T-helper 9 cell (primary cell): ENCODE measurements around the gene MCFD2.

Experiments used
- DNase-seq: peaks from one replicate; pipeline ENCODE4 v3.0.0-alpha.2; 2020
- total RNA-seq, 2 donors: gene quantifications; one replicate each; lab custom pipeline; 2026; lab: John Stamatoyannopoulos, UW

Gene MCFD2
- total RNA-seq = 55.7 to 96.7 reads per million in 2 donors

GRCh38 chr2:46915281-46915810, at the start of gene MCFD2:
MCFD2 (minus strand) TSS chr2:46915806; CDS start chr2:46909171, 6,635 bp downstream.
- peak; percentile 3 for DNase-seq

GRCh38 chr2:46964835-46965560, 49.4 kb upstream of the MCFD2 start:
- DNase-seq = no peak

- no peak for DNase-seq
Observed at GRCh38 chr2:46963941-46964673, 48.5 kb upstream of the MCFD2 start.

- DNase-seq = no peak
Observed at GRCh38 chr2:46963210-46963609, 47.6 kb upstream of the MCFD2 start.

GRCh38 chr2:46962751-46963150, 47.1 kb upstream of the MCFD2 start:
- no peak for DNase-seq

GRCh38 chr2:46960618-46961017, 45.0 kb upstream of the MCFD2 start:
- no peak for DNase-seq

- DNase-seq = no peak
Observed at GRCh38 chr2:46958431-46959017, 42.9 kb upstream of the MCFD2 start.

GRCh38 chr2:46956981-46957531, 41.5 kb upstream of the MCFD2 start:
- no peak for DNase-seq

- no peak for DNase-seq
Observed at GRCh38 chr2:46955764-46956163, 40.2 kb upstream of the MCFD2 start.

GRCh38 chr2:46954951-46955571, 39.5 kb upstream of the MCFD2 start:
- DNase-seq = no peak

GRCh38 chr2:46952171-46952570, 36.6 kb upstream of the MCFD2 start:
- no peak for DNase-seq

- DNase-seq = no peak
Observed at GRCh38 chr2:46951290-46952064, 35.9 kb upstream of the MCFD2 start.

GRCh38 chr2:46950314-46950713, 34.7 kb upstream of the MCFD2 start:
- DNase-seq = no peak

GRCh38 chr2:46947841-46948240, 32.2 kb upstream of the MCFD2 start:
- no peak for DNase-seq

- DNase-seq = no peak
Observed at GRCh38 chr2:46945671-46946070, 30.1 kb upstream of the MCFD2 start.

GRCh38 chr2:46943881-46944798, 28.5 kb upstream of the MCFD2 start:
- peak; percentile 52 for DNase-seq

- DNase-seq = no peak
Observed at GRCh38 chr2:46942891-46943626, 27.5 kb upstream of the MCFD2 start.

- DNase-seq = peak; percentile 72
Observed at GRCh38 chr2:46942143-46942526, 26.5 kb upstream of the MCFD2 start.

GRCh38 chr2:46939626-46940359, 24.2 kb upstream of the MCFD2 start:
- DNase-seq = no peak
